MM.1S (cell line): ENCODE measurements around the gene C16orf87.

ENCODE experiments used
- EZH2phosphoT487 ChIP-seq: fragments of 300-600 bp; sonication (generic); IDR thresholded peaks from 2 replicates; pipeline ENCODE4 v1.6.1; 2018; ENCODE audit warnings: antibody characterized with exemption, low read length
- TF ChIP-seq, protein P1 (sequence below): fragments of 300-600 bp; sonication (generic); IDR thresholded peaks from 2 replicates; pipeline ENCODE4 v1.5.1; 2016; ENCODE audit warnings: antibody characterized with exemption, low read length, mixed read lengths

DNA sequence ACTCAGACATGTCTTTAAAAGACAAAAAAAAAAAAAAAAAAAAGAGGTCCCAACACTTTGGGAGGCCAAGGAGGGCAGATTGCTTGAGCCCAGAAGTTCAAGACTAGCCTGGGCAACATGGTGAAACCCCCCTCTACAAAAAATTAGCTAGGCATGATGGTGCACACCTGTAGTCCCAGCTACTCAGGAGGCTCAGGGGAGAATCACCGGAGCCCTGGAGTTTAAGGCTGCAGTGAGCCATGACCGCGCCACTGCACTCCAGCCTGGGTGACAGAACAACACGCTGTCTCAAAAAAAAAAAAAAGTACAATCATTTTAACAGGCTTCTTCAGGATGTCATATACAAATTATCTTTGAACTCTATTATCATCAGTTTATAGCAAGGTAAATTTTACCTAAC is 22.0 kb downstream of the C16orf87 start:
- no peak for TF ChIP-seq EZH2phosphoT487
- TF ChIP-seq, protein P1, sequence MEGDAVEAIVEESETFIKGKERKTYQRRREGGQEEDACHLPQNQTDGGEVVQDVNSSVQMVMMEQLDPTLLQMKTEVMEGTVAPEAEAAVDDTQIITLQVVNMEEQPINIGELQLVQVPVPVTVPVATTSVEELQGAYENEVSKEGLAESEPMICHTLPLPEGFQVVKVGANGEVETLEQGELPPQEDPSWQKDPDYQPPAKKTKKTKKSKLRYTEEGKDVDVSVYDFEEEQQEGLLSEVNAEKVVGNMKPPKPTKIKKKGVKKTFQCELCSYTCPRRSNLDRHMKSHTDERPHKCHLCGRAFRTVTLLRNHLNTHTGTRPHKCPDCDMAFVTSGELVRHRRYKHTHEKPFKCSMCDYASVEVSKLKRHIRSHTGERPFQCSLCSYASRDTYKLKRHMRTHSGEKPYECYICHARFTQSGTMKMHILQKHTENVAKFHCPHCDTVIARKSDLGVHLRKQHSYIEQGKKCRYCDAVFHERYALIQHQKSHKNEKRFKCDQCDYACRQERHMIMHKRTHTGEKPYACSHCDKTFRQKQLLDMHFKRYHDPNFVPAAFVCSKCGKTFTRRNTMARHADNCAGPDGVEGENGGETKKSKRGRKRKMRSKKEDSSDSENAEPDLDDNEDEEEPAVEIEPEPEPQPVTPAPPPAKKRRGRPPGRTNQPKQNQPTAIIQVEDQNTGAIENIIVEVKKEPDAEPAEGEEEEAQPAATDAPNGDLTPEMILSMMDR: no peak
